RWPE1 (cell line): Measurements from ENCODE around the gene TACR2.
A peak's percentile ranks its signal among the peaks of the same experiment; 100 is the strongest.

Experiments used
- CTCF ChIA-PET: fragments of 350-600 bp; sonication (Branson Sonifier 250); formaldehyde crosslinking; extraction: SDS; loops from one replicate; lab custom pipeline; 2021; lab: Yijun Ruan, JAX
- POLR2A ChIA-PET: fragments of 400-600 bp; formaldehyde crosslinking; extraction: SDS; loops from one replicate; lab custom pipeline; 2020; ENCODE audit warnings: antibody characterized with exemption; ENCODE audit not compliant: low non-redundant PET; lab: Yijun Ruan, JAX
- DNase-seq: peaks from one replicate; pipeline ENCODE4 v3.0.0; 2012; ENCODE audit warnings: low spot score
- H3K27ac ChIP-seq: fragments of 450-650 bp; 2 replicates; pipeline ENCODE4 v1.5.1; 2017
- TF ChIP-seq, protein P1 (sequence below): fragments of 450-650 bp; conservative IDR thresholded peaks from 2 replicates; pipeline ENCODE4 v1.5.1; 2017; ENCODE audit warnings: low read depth, mild to moderate bottlenecking

TACR2 gene

DNA sequence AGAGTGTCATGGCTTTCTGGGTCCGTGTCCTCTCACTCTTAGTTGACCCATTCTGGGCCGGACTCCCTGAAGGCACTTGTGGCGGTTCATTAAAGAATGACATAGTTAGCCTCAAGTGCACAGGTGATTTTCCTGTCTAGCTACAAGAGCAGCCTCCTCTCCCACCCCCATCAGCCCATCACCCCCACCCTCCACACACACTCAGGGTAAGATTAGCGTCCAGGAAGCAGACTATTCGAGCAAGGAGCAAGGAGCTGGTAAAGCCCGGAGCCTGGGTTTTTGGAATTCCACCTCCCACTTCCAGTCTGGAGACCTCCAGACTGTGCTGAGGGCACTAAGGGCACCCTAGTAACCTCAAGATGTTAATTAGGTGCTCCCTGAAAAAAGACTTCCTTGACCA lies 39.5 kb downstream of the TACR2 start:
- no peak for DNase-seq
- CTCF ChIA-PET, result interaction anchor here (0.6 kb wide), 1 partner anchor 144 kb away, joined by 3 read pairs; no protein-coding TSS in a partner anchor
- TF ChIP-seq, protein P1, sequence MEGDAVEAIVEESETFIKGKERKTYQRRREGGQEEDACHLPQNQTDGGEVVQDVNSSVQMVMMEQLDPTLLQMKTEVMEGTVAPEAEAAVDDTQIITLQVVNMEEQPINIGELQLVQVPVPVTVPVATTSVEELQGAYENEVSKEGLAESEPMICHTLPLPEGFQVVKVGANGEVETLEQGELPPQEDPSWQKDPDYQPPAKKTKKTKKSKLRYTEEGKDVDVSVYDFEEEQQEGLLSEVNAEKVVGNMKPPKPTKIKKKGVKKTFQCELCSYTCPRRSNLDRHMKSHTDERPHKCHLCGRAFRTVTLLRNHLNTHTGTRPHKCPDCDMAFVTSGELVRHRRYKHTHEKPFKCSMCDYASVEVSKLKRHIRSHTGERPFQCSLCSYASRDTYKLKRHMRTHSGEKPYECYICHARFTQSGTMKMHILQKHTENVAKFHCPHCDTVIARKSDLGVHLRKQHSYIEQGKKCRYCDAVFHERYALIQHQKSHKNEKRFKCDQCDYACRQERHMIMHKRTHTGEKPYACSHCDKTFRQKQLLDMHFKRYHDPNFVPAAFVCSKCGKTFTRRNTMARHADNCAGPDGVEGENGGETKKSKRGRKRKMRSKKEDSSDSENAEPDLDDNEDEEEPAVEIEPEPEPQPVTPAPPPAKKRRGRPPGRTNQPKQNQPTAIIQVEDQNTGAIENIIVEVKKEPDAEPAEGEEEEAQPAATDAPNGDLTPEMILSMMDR, result no peak
- H3K27ac ChIP-seq, result peak overlapping the region; percentile 95
- POLR2A ChIA-PET, result no interaction called here

DNA sequence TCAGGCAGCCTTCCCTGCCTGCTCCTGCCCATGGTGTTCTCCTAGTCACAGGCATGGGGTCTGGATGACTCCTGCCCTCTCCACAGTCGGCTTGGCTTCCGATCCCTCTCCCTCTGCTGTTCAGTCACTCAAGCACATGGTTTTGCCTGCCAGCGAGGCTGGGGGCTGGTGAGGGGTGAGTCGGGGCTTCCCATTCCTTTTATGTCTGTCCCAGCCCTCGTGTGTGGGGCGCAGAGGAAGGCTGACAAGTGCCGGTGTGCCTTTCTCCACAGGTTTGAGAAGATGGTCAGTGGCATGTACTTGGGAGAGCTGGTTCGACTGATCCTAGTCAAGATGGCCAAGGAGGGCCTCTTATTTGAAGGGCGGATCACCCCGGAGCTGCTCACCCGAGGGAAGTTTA lies 40.1 kb downstream of the TACR2 start:
- ChIA-PET POLR2A (interaction anchor here (0.5 kb wide), 1 partner anchor 32 kb away, joined by 3 read pairs; no protein-coding TSS in a partner anchor), CTCF (interaction anchor here (0.6 kb wide), 1 partner anchor 143 kb away, joined by 3 read pairs; no protein-coding TSS in a partner anchor)
- DNase-seq, result no peak
- peak overlapping the region; percentile 95 for H3K27ac ChIP-seq
- TF ChIP-seq, protein P1, result no peak

DNA sequence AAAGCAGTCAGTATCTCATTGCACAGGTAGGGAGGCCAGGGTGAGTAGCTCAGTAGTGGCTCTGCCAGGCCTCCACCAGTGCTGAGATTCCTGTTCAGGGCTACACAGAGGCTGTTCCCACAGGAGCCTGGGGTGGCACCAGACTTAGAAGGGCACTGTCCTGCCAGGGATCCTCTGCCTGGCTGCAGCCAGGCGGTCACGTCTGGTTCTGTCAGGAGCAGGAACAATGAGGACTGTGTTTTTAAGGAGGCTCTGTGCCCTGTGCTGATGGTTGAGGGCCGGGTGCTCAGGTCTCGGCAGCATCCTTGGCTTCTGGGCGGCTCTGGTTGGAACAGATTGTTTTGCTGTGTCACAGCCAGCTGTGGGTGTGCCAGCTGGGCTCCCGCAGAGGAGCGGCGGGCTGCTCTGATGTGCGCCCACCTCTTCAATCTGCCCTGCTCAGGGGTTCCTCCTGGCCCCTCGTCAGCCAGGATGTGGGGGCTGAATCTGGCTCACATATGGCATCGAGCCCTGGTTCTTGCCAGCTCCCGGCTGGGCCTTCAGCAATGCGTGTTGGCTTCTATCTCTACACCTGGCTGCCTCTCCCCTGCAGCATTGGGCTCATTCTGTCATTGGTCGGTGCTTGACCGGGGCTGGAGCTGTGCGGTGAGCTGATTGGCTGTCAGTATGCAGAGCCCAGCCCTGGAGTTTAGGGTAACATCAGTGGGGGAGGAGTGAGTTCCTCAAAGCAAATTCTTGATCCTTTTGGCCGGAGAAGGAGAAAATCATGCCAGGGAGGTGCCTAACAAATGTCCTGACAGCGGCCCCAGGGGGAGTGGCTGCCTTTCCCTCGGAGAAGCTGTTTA lies 41.2 kb downstream of the TACR2 start:
- ChIA-PET CTCF (interaction anchor here (0.6 to 1.2 kb wide), 7 partner anchors 13 to 442 kb away, joined by 3 to 4 read pairs (median 3); no protein-coding TSS in a partner anchor), POLR2A (no interaction called here)
- TF ChIP-seq, protein P1, result no peak
- peak overlapping the region; percentile 95 for H3K27ac ChIP-seq
- peak; percentile 97 for DNase-seq

DNA sequence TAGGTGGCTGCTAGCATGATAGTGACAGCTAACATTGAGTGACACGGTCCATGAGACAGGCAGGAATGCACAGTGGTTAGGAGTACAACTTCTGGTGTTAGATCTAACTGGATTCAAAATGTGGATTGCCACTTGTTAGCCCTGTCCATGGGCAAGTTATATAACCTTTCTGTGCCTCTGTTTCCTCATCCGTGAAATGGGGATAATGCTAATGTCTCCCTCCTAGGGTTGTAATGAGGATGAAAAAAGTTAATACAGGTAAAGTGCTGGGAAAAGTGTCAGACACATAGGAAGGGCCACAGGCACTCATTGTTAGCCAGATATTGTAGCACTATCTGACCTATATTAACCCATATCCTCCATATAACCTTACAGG lies 41.8 kb downstream of the TACR2 start:
- TF ChIP-seq, protein P1, result no peak
- ChIA-PET POLR2A (no interaction called here), CTCF (interaction anchor here (0.7 to 1.0 kb wide), 2 partner anchors 15 to 32 kb away, joined by 3 to 4 read pairs; no protein-coding TSS in a partner anchor)
- peak overlapping the region; percentile 95 for H3K27ac ChIP-seq
- DNase-seq, result no peak

DNA sequence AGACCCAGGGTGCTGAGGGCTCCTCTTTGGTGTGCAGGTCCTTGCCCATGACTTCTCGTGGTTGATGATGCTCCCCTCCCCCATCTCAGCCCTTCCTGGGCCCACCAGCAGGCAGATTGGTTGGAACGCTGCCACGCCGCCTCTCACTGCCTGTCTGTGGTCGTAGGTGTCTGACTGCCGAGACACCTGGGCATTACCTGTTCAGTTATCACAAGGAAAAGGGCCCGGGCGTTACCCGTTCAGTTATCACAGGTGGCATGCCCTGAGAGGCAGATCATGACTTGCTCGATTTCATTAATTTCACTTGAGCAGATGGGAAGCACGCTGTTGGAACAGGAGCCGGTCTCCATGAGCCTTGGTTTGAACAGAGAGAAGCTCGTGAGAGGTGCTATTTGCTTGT lies 42.5 kb downstream of the TACR2 start:
- POLR2A ChIA-PET, result no interaction called here
- CTCF ChIA-PET, result no interaction called here
- TF ChIP-seq, protein P1, result no peak
- DNase-seq, result no peak
- H3K27ac ChIP-seq, result peak overlapping the region; percentile 95

DNA sequence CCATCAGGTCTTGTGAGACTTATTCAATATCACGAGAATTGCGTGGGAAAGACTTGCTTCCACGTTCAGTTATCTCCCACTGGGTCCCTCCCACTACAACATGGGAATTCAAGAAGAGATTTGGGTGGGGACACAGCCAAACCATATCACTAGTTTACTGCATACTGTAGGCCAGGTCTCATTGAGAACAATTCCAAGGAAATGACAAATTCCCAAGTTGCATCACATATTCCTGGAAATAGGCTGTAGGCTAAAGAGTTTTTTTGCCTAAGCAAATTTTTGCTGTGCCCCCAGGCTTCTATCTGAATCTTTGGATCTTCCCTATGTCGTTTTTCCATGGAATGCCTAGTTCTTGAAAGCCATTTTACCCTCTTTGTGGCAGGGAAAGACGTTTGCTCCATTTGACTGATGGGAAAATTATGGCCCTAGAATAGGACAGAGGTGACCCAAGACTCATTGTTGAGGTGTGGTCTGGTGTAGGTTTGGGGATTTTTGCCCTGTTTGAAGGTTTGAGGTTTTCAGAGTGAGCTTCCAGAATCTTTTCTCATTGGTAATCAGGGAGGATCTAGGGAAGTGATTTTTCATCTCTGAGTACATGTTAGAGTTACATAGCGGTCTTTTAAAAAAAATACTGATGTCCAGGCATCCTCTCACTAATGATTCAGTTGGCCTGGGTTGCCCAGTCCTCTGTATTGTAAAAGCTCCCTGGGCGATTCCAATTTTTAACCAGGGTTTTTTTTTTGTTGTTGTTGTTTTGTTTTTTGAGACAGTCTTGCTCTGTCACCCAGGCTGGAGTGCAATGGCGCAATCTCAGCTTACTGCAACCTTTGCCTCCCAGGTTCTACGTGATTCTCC lies 44.4 kb downstream of the TACR2 start:
- peak overlapping the region; percentile 48 for H3K27ac ChIP-seq
- POLR2A ChIA-PET, result interaction anchor here (0.7 kb wide), 1 partner anchor 10 kb away, joined by 3 read pairs; no protein-coding TSS in a partner anchor
- CTCF ChIA-PET, result interaction anchor here (0.7 kb wide), 1 partner anchor 39 kb away, joined by 4 read pairs; no protein-coding TSS in a partner anchor
- TF ChIP-seq, protein P1, result no peak
- DNase-seq, result no peak
